Loucy (cell line): Measurements from ENCODE around the gene UQCR11.

Source experiments
- EZH2phosphoT487 ChIP-seq: fragments of 200-600 bp; IDR thresholded peaks from 2 replicates; pipeline ENCODE4 v1.6.1; 2018; ENCODE audit warnings: antibody characterized with exemption, mild to moderate bottlenecking, moderate library complexity, borderline replicate concordance
- TF ChIP-seq, protein P1 (sequence below): fragments of 200-600 bp; sonication (generic); conservative IDR thresholded peaks from 2 replicates; pipeline ENCODE4 v1.5.1; 2014; ENCODE audit warnings: mild to moderate bottlenecking, antibody characterized with exemption, low read length

DNA sequence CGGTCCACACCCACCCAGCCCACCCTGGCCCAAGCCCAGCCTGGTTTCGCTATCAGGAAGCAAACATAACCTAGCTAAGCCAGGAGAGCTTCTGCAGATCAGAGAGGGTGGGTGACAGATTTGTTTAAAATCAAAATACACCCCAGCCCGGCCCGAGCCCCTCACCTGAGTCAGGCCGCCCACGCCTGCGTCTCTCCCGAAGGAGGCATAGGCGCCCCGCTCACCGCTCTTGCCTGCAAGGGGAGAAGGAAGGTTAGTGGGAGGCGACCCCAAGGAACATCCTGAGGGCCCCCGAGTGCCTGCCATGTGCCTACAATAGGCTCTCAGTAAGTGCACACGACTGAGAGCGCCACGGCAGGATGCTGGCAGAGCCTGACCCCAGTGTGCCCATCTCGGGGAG, 21.9 kb upstream of the UQCR11 start:
- TF ChIP-seq, protein P1, sequence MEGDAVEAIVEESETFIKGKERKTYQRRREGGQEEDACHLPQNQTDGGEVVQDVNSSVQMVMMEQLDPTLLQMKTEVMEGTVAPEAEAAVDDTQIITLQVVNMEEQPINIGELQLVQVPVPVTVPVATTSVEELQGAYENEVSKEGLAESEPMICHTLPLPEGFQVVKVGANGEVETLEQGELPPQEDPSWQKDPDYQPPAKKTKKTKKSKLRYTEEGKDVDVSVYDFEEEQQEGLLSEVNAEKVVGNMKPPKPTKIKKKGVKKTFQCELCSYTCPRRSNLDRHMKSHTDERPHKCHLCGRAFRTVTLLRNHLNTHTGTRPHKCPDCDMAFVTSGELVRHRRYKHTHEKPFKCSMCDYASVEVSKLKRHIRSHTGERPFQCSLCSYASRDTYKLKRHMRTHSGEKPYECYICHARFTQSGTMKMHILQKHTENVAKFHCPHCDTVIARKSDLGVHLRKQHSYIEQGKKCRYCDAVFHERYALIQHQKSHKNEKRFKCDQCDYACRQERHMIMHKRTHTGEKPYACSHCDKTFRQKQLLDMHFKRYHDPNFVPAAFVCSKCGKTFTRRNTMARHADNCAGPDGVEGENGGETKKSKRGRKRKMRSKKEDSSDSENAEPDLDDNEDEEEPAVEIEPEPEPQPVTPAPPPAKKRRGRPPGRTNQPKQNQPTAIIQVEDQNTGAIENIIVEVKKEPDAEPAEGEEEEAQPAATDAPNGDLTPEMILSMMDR, result no peak
- no peak for TF ChIP-seq EZH2phosphoT487
